Fibroblast of villous mesenchyme (primary cell): ENCODE results near the gene PIGZ. TPM values are rescaled to one million over a fixed set of nuclear protein-coding genes. Genes with fewer than 3 reads are reported as not detected.

Experiments
- DNase-seq: peaks from one replicate; pipeline ENCODE4 v3.0.0-alpha.2; 2010; ENCODE audit warnings: low read depth
- H3K4me3 ChIP-seq: 2 replicates; pipeline ENCODE4 v1.5.1; 2011; ENCODE audit warnings: low read depth, mild to moderate bottlenecking, low read length
- CTCF ChIP-seq: IDR thresholded peaks from 2 replicates; pipeline ENCODE4 v1.5.1; 2012; ENCODE audit warnings: low read depth, mild to moderate bottlenecking, low read length; ENCODE audit not compliant: insufficient read depth
- total RNA-seq: library from RNA; depleted of rRNA; stranded (reverse); fragments of >200 nt; gene quantifications from 2 replicates; pipeline ENCODE4 v1.2.3, GENCODE V29; 2012

Gene PIGZ
- 1.3 and 1.7 TPM in 2 replicates for total RNA-seq

GRCh38 chr3:196968233-196969133 is at the start of gene PIGZ:
Gene PIGZ, minus strand, starts transcription at chr3:196968833. Its CDS starts 16,802 bp downstream, at chr3:196952031.
- DNase-seq = peak; percentile 27
- H3K4me3 ChIP-seq = peak within 1 kb of the TSS; percentile 71
- no peak for TF ChIP-seq CTCF

- H3K4me3 ChIP-seq = no peak overlapping the region
- no peak for DNase-seq
- TF ChIP-seq CTCF = no peak
Observed at GRCh38 chr3:197017003-197017402, 48.4 kb upstream of the PIGZ start.

GRCh38 chr3:197015790-197016736 is 47.4 kb upstream of the PIGZ start:
- TF ChIP-seq CTCF = no peak
- H3K4me3 ChIP-seq = no peak overlapping the region
- no peak for DNase-seq

GRCh38 chr3:197014942-197015575 is 46.4 kb upstream of the PIGZ start:
- no peak for TF ChIP-seq CTCF
- DNase-seq = no peak
- H3K4me3 ChIP-seq = no peak overlapping the region

- no peak for DNase-seq
- no peak overlapping the region for H3K4me3 ChIP-seq
- TF ChIP-seq CTCF = no peak
Observed at GRCh38 chr3:197014024-197014423, 45.4 kb upstream of the PIGZ start.

- H3K4me3 ChIP-seq = no peak overlapping the region
- no peak for DNase-seq
- no peak for TF ChIP-seq CTCF
Observed at GRCh38 chr3:197012540-197012883, 43.9 kb upstream of the PIGZ start.
